TTC549 (cell line): ENCODE results near the gene LARGE2.
A peak's percentile ranks its signal among the peaks of the same experiment; 100 is the strongest.

Experiments used
- FAIRE-seq: peaks from 2 replicates; lab custom pipeline; 2012; peaks lifted over from hg19 to GRCh38; lab: Jason Lieb, UNC

The LARGE2 gene

DNA sequence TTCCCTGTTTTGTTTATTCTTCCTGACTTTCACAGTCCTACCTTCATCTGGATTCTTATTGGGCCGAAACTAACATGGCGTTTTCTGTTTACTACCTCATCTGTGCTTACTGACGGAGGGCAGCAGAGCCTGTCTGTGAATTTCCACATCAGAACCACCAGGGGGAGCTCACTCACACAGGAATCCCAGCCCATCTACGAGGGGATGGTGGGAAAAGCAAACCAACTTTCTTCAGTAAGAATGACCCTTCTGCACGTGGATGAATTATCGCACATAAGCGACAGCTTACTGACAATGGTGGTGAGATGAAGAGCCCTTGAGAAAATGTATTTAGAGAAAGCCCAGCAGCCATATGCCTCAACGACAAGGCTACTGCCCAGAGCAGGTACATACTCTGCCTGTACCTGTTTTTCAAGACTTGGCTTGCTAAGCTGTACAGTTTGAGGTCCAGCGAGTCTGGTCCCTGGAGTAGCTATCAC lies 42.5 kb downstream of the LARGE2 start:
- FAIRE-seq, result peak; percentile 91

GRCh38 chr11:45967506-45967905 lies 45.0 kb downstream of the LARGE2 start:
- FAIRE-seq, result no peak

DNA sequence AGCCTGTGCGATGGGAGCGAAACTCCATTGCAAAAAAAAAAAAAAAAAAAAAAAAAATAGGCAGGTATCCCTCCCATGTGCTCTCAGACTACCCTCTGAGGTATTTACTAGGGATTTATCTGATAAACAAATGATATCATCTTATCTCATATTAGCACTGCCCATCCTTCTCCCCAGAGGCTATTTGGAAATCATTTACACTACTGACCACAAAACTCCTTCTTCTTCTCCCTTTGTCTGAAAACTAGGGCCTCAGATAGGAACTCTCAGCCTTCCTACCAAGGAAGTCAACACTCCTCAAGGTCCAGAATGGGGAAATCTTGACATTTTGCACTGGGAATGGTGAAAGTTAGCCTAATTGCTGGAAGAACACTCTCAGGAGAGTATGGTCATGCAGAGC lies 46.4 kb downstream of the LARGE2 start:
- FAIRE-seq, result no peak

GRCh38 chr11:45973601-45974000 lies 51.1 kb downstream of the LARGE2 start:
- no peak for FAIRE-seq

- FAIRE-seq, result no peak
Measured at GRCh38 chr11:45974806-45975205, 52.4 kb downstream of the LARGE2 start.
